ENCODE data around the gene PLXNA4. TPM values are rescaled to one million over a fixed set of nuclear protein-coding genes. Genes with fewer than 3 reads are reported as not detected.

Gene PLXNA4
- total RNA-seq, 1 donor from 2014 or later: 15.5 TPM

DNA sequence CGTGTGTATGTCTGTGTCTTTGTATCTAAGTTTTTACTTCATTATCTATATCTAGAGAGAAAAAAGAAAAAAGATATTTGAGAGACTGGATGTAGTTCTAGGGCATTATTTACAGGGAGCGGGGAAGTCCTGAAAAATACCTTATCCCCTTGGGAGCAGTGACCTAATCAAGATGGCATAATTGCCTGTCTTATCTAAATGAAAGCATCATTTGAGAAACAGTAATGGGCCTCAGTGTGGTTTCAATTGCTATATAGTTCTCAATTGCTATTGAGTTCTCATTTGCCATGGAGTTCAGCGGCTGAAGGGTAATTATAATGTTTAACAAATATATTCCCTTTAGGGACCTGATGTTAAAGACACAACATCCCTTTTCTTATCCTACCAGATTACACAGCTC lies 216.5 kb downstream of the PLXNA4 start:
- DNase-seq (ENCODE audit: low read depth, low spot score): no peak

DNA sequence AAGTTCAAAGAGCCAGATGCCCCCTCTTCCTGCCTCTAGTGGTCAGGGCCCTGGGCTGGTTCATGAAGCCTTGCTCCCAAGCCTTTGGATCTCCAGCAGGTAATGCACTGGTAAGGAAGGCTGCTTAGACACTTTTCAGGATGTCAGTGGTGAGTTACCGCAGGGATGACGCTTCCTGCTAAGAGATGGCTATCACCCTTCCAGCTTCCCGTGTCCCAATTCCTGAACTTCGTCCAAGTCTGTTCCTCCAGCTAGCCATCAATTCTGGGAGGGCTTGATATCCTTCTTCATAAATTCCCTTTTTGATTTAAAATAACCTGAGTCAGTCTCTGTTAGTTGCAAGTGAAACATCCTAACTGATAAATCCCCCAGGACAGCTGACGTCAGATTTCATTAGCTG lies 221.2 kb downstream of the PLXNA4 start:
- DNase-seq (ENCODE audit: low read depth, low spot score): no peak

DNA sequence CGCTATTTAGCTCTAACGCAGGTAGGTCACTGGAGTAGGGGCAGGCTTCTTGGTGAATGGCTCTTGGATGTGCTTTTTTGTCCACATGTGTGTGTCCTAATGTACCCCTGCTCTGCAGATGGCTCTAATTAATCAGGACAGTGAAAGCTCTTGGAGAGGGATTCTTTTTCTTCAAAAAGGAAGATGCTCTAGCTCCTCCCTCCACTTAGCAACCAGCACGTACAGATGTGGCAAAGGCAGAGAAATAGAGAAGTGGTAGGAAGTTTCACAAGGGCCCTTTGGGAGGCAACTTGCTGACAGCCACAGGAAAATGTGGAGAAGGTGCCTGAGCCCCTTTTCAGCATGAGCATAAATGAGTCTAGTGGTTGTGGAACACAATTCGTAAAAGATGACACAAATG lies 221.7 kb downstream of the PLXNA4 start:
- no peak for DNase-seq (ENCODE audit: low read depth, low spot score)

DNA sequence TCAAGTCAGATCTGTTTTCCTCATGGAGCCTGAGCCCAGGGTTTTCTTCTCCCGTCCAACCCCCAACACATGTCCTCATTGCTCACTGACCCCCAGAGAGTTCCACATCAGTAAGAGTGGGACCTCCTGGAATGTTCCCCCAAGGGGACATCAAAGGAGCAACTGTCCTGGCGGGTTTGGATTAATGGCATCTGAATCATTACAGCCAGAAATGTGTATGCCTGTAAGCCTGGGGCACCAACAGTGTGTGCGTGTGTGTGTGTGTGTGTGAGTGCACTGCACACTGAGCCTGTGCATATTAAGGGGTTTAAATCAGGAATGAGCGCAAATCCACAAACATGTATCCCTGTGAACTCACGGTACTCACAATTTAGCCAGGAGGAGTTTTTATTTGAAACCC lies 222.3 kb downstream of the PLXNA4 start:
- DNase-seq (ENCODE audit: low read depth, low spot score): no peak

DNA sequence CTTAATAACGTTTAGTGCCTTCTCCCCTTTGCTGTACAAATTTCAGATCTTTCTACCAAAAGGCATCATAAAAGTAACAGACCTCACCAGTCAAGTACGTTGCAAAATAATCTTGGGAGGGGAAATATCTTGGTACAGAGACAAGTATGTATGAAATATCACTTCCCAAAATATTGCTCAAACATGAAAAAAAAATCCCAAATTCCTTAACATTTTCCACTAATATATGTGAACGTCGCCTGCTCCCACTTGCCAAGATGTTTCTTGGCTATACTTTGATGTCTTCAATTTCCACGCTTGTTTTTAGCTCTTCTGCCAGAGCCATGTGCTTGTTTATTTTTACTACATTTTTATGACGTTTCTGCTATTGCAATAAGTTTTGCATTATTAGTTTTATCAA lies 223.5 kb downstream of the PLXNA4 start:
- DNase-seq (ENCODE audit: low read depth, low spot score): no peak

DNA sequence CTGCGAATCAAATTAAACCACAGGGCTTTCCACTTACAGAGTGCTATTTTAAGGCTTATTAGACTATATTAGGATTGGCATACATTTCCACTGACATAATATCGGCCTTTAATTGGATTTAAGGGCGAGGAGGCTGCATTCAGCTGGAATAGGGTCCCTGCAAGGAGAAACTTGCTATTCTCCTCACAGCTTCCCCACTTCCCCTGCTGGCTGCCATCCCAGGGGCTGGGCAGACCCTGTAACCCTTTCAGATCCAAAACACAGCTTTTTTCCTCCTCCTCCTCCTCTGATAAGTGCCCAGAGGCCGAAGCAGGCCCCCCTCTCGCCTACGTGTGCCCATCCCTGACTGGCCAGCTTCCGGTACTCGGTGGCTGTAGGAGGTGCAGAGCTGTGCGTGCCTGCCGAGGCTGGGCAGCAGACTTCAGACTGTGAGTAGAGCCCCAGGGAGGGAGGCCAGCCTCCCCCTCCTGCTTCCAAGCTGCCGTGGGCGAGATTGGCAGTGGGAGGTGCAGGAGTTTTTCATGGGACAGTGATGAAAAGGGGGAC lies 224.2 kb downstream of the PLXNA4 start:
- no peak for DNase-seq (ENCODE audit: low read depth, low spot score)

DNA sequence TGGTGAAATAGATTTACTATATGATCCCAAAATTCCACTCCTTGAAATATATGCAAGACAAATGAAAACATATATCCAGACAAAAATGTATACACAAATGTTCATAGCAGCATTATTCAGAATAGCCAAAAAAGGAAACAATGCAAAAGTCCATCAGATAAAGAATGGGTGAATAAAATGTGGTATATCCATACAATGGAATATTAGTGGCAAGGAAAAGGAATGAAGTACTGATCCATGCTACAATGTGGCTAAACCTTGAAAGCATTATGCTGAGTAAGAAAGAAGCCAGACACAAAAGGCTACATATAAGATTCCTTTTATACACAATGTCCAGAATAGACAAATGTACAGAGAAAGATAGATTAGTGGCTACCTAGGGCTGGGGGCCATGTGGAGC lies 225.5 kb downstream of the PLXNA4 start:
- DNase-seq (ENCODE audit: low read depth, low spot score): no peak

DNA sequence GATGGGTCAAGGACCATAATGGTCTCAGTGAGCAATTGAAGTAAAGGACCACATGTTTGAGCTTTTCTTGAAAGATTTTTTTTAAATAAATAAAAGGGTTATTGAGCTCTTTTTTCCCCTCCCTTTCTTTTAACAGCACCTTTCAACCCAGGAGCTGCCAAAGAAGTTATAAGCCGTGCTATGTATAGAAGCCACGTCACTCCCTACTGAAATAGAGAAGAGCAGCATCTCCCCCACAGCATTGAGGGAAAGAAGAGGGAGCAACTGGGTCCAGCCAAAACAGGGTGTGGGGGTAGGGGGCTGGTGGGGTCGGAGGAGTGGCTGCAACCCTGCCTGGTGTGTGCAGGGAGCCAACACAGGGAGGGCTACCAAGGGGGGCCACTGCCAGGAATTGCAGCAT lies 227.2 kb downstream of the PLXNA4 start:
- DNase-seq (ENCODE audit: low read depth, low spot score): no peak

DNA sequence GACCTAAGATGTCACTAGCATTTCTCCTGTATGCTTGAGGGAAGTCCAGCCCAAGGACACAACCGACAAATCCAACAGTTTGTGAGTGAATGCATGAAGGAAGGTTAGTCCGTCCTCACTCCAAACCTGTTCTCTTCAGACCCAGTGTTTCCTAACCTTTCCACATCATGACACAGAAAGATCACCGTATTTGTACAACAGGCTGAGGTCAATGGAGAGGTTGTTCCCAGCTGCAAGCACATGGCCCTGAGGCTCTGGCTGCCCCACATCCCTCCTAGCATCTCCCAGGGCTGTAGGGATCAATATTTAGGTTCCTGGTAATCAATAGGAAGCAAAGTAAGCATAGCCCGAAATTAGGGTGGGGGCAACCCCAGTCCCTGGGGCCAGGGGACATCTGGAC lies 227.9 kb downstream of the PLXNA4 start:
- no peak for DNase-seq (ENCODE audit: low read depth, low spot score)

DNA sequence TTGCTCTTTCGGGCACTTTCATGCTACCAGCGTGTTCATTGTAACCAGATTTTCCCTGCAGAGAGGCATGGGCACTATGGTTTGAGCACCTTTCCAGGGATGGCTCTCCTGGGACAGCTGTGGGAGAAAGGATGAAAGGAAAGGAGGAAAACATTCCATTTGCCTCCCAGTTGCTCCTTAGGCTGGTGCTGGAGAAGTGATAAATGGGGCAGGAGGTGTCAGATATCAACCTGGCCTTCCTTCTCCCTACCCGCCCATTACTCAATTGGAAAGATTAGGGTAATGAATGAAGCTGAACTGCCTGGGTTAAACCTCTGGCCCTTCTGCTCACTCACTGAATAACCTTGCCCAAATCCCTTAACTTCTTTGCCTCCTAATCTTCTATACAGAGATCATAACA lies 228.4 kb downstream of the PLXNA4 start:
- no peak for DNase-seq (ENCODE audit: low read depth, low spot score)

DNA sequence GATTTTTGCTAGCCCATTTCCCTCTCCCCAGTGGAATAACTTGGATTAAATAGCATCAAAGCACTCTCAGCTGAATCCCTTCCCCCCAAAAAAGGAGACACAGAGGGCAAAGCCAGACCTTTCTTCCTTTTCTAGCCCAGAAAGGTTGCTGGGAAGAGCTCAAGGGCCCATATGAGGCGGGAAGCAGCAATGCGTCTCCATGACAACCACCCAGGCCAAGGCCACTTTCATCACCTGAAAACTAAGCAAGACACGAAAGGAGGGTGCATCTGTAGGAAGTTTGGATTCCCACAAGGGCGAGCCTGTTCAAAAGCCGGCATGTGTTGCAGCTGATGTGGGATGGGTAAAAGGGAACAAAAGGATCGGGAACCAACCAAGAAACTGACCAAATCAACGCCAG lies 229.1 kb downstream of the PLXNA4 start:
- DNase-seq (ENCODE audit: low read depth, low spot score): no peak

DNA sequence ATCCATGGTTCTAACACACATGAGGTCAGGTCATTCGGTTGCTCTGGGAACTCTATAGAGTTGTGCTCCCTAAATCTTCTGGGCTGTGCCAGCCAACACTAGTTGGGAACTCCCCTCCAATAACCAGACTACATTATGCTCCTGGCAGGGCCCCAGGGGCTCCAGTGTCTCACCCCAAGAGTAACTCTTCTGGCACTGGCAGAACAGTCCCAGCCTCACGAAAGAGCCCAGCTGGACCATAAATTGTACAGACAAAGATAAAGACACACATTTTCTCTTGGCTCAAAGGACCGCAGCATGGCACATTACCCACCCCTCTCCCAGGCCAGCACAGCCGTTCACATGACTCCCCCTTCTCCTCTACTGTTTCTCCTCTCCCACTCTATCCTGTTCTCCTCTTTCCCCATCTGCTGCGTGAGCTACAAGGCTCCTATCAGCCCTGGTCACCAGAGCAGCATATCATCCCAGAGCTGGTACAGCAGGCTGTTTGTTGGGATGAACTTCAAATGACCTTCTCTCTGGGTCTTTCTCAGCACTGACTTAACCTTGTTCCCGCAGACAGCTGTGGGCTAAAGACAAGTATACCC lies 230.6 kb downstream of the PLXNA4 start:
- no peak for DNase-seq (ENCODE audit: low read depth, low spot score)

DNA sequence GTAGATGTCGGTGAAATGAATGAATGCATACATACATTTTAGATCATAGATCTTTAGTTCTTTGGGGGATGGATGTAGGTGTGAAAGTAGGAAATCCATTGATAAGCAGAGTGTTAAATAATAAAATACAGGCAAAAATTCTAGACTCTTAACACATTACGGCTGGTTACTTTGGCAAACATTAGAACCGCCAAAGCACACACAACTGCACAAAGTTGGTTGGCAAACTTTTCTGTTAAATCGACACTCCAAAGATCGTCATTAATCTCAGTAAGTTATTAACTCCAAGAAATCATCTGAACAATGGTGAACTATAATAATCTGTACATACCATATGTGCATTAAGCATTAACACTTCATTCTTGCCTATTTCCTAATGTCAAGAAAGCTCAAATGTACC lies 231.2 kb downstream of the PLXNA4 start:
- DNase-seq (ENCODE audit: low read depth, low spot score): no peak

DNA sequence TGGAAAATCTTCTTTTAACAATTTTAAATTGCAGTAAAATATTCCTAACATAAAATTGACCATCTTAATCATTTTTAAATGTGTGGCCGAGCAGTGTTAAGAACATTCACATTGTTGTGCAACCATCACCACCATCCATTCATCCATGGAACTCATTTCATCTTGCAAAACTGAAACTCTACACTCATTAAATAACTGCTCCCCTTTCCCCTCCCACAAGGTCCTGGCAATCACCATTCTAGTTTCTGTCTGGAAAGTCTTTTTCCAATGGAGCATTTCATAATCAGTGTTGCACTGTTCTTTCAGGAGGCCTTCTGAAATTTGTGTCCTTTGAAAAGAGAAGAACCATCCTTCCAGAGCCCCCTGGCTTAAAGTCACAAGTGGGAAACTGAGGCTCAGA lies 233.1 kb downstream of the PLXNA4 start:
- no peak for DNase-seq (ENCODE audit: low read depth, low spot score)

DNA sequence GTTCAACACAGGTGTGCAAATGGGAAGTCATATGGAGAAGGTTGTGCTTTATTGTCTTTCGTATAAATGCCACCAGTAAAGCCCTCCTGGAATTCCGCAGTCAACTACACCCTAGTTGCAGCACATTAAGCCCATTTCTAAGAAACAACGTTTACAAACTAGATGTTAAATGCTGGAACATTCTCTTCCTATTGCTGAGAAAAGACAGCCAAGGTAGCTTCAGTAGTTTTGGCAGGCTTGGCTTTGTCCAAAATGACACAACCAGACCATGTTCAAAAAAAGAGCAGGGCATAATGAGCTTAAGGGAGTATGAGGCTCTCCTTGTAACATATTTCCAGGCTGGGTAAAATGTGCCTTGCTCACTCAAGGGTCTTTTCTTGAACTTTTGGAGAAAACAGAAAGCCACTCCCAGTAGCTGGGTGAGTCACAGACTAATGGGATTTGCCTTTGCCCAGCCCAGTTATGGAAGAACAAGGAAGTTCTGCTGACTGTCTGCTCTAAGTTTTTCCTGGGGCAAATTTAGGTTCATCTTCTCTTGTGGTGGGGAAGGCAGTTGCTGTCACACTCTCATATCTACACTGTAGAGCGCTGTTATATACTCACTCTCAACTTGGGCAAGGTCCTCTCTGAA lies 238.7 kb downstream of the PLXNA4 start:
- DNase-seq (ENCODE audit: low read depth, low spot score): no peak

DNA sequence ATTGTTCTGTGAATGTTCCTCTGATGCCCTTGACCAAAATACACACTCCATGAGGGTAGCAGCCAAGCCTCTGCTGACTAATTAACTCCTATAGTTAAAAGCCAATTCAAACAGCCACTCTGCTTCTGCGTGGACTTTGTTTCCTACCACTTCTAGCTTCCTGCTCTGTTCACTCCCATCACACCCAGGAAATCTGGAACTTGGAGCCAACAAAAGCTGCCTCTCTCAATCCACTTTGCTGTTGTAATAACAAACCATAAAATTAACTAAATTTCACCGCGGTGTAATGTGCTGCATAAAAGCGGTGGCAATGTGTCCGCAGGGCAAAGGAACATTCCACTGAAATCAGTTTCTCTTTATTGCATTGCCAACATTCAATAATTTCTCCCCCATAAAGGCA lies 239.5 kb downstream of the PLXNA4 start:
- no peak for DNase-seq (ENCODE audit: low read depth, low spot score)

DNA sequence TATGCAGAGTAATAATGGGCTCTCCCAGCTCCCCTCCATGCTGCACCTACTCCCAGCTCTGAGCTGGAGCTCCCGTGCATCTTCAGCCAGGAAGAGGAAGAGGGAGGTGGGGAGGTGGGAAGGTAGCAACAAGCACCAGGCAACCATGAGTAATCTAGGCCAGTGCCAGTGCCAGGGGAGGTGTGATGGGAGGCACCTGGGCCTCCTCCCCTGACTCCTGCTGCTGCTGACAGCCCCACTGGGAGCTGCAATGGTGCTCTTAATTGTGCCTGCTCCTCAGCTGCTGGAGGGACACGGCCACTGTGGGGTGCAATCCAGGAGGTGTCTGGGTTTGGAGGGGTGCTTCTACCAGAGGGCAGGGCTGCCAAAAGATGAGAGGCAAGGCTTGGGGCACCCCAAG lies 243.0 kb downstream of the PLXNA4 start:
- no peak for DNase-seq (ENCODE audit: low read depth, low spot score)

DNA sequence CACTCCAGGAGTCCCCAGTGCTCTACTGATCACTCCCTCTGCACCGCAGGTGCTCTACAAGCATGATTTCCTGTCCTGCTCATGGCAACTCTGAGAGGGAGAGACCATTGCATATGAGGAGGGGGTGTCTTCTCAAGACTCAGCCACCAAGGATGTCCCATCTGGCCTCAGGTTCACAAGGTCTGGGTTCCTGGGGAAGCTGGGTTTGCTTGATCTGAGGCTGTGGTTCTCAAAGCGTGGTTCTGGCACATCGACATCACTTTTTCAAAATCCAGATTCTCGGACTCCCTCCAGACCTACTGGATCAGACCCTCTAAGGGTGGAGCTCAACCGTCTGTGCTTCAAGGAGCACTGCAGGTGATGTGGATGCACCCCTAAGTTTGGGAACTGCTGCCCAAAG lies 247.5 kb downstream of the PLXNA4 start:
- DNase-seq (ENCODE audit: low read depth, low spot score): no peak

DNA sequence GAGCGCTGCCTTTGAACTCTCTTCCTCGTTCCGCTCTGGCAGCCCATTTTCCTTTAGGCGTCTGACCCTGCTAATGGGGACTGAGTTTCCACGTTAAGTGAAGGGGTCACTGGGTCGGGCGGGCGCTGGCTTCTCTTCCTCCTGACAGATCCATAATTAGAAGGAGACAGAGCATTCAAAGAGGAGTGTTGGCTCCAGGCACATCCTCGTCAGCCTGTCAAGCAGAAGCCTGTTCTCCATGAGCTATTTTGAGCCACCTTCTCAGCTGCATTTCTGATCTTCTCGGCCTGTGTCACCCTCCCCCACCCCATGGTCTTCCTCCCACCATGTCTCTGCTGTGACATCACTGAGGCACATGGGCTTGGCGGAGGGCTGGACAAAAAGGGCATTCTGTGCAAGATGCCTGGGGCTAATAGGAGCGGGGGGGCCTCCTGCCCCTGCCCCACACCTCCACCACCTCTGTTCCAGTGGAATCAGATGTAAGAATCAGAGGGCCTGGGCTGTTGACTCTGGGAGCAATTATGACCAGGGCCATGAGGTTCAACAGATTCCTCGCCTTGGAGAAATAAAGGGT lies 248.1 kb downstream of the PLXNA4 start:
- no peak for DNase-seq (ENCODE audit: low read depth, low spot score)

DNA sequence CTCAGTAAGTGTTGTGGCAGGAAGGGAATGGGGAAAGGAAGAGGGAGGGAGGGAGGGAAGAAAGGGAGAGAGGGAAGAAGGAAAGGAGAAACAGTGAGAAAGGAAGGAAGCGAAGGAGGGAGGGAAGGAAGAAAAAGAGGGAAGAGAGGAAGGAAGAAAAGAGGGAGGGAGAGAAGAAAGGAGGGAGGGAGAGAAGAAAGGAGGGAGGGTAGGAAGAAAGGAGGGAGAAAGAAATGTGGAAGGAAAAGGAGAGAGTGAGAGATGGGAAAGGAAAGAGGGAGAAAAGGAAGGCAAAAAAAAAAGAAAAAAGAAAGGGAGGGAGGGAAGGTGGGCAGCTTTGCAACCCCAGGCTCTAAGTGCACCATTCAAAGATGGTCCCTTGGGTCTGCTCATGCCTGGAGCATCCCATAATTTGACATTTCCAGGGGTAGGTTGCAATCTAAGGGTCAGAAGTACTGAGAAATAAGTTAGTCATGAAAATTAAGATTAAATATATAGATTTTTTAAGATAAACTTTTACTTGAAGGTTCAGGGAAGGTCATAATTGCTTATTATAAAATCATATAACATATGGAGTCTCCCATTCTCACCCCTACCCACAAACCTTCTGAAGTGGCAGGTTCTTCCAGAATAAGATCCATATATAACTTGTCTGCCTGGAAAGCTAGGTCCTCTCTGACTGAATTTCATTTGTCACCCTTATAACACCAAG lies 249.2 kb downstream of the PLXNA4 start:
- DNase-seq (ENCODE audit: low read depth, low spot score): no peak

DNA sequence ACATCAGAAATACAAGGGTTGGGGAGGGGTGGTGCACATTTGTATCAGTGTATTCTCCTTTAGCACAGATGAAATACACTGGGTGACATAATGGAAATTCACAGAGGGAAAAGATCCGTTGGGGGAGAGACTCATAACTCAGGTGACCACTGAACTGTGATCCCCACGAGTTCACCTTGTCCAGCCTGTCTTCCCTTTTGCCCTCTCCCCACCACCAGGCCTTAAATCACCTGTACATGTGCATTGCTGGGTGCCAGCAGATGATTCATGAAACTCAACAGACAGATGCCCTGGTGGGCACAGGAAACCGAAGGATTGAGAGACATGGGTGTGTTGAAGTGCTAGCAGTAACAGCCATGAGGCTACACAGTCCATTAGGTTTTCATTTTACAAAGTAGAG lies 253.3 kb downstream of the PLXNA4 start:
- no peak for DNase-seq (ENCODE audit: low read depth, low spot score)

DNA sequence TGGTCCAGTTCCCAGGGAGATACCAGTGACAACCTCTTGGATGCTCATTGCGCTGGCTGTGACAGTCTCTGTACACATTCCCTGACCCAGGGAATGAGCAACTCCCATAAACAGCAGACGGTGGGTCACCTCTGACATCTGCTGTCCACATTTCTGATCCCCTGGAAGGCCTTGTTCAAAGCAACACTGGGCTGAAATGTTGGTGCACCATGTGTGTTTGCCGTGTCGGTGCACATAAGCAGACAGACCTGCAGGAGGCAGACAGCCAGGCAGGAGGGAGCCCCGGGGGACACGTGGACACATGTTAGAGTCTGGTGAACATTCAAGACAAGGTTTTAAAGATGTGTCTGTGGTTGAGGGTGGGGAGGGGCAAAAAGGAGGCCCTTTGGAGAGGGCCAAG lies 254.9 kb downstream of the PLXNA4 start:
- no peak for DNase-seq (ENCODE audit: low read depth, low spot score)

DNA sequence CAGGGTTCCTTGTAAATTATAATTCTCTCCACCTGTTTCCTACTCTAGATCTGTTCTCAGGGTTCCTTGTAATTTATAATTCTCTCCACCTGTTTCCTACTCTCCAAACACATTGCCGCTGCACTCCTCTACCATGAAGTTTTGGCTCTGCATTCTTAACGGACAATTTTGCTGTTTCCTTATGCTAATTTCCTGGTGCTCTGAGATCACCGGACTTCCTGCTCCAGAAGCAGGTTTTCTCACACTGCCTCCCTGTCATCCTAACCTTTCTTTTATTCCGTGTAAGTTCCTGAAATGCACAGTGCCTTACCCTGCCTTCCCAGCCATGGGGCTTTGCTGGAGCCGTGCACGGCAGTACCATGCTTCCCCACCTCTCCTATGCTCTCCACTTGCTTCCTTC lies 256.8 kb downstream of the PLXNA4 start:
- DNase-seq (ENCODE audit: low read depth, low spot score): no peak

All from pulmonary artery endothelial cell (primary cell).